K562 (cell line): ENCODE results near the gene TMEM181. TPM values are rescaled to one million over a fixed set of nuclear protein-coding genes. Genes with fewer than 3 reads are reported as not detected.

Source experiments
- ARID1B ChIP-seq: fragments of 450-650 bp; IDR thresholded peaks from 2 replicates; pipeline ENCODE4 v1.6.1; 2016; ENCODE audit warnings: antibody characterized with exemption, mild to moderate bottlenecking, inconsistent platforms
- CUX1 ChIP-seq: fragments of 200-800 bp; sonication (Bioruptor generic); IDR thresholded peaks from 2 replicates; pipeline ENCODE4 v1.6.1; 2016; ENCODE audit warnings: missing genetic modification characterization, missing compliant biosample characterization
- FOXP1 ChIP-seq: sonication (generic); formaldehyde crosslinking; IDR thresholded peaks from 2 replicates; pipeline ENCODE4 v1.8.0; 2022; ENCODE audit warnings: mild to moderate bottlenecking, missing genetic modification reagents
- HDAC1 ChIP-seq, 2 experiments: fragments of 450-650 bp; IDR thresholded peaks; 2 replicates each; pipeline ENCODE4 v1.6.1; 2016 to 2017; ENCODE audit warnings: inconsistent platforms in 1 of 2, mild to moderate bottlenecking in 1 of 2, moderate library complexity in 1 of 2
- HLTF ChIP-seq: fragments of 450-650 bp; IDR thresholded peaks from 2 replicates; pipeline ENCODE4 v1.6.1; 2016
- NR2C2 ChIP-seq, 2 experiments: fragments of 200-800 bp in 1 of 2; sonication (Bioruptor generic) in 1 of 2; sonication (generic) in 1 of 2; formaldehyde crosslinking in 1 of 2; IDR thresholded peaks; 2 replicates each; pipeline versions ENCODE4 v1.6.1 to v1.8.0; 2016 to 2022; ENCODE audit warnings: mild to moderate bottlenecking in 1 of 2, missing compliant biosample characterization in 1 of 2, missing genetic modification characterization in 1 of 2, missing genetic modification reagents in 1 of 2
- RBM17 ChIP-seq: fragments of 200-400 bp; formaldehyde crosslinking; IDR thresholded peaks from 2 replicates; pipeline ENCODE4 v1.6.1; 2017; ENCODE audit warnings: low read depth, mild to moderate bottlenecking, low read length, borderline replicate concordance
- RFX1 ChIP-seq: fragments of 450-650 bp; IDR thresholded peaks from 2 replicates; pipeline ENCODE4 v1.6.1; 2016; ENCODE audit warnings: mild to moderate bottlenecking, moderate library complexity
- SMARCA5 ChIP-seq: fragments of 450-650 bp; IDR thresholded peaks from 2 replicates; pipeline ENCODE4 v1.6.1; 2016
- TCFL5 ChIP-seq: fragments of 250-450 bp; sonication (Bioruptor Pico); conservative IDR thresholded peaks from 2 replicates; pipeline ENCODE4 v1.6.1; 2021; ENCODE audit warnings: mild to moderate bottlenecking, moderate library complexity, matching md5 sums
- ZNF217 ChIP-seq: sonication (generic); formaldehyde crosslinking; IDR thresholded peaks from 2 replicates; pipeline ENCODE4 v1.8.0; 2022; ENCODE audit warnings: mild to moderate bottlenecking, missing genetic modification reagents
- ZNF224 ChIP-seq: sonication (generic); formaldehyde crosslinking; IDR thresholded peaks from 2 replicates; pipeline ENCODE4 v1.8.0; 2022; ENCODE audit warnings: mild to moderate bottlenecking, missing genetic modification reagents
- polyA plus RNA-seq, 8 experiments: library from polyadenylated mRNA; depleted of rRNA in 4 of 8; stranded (reverse) in 5 of 8; unstranded in 3 of 8; fragments of >200 nt; fragmentation: Nextera tagmentation in 2 of 8; fragmentation: Illumina TruSeq in 1 of 8; extraction: Ambion mirVana in 2 of 8; extraction: Trizol in 1 of 8; gene quantifications; 2 replicates each; pipeline versions ENCODE4 v1.2.1 to v1.2.3, GENCODE V29; 2011 to 2014; ENCODE audit warnings: inconsistent platforms in 1 of 8, missing spikeins in 1 of 8
- total RNA-seq, 7 experiments: library from RNA; depleted of rRNA in 6 of 7; stranded (reverse); fragments of >200 nt in 6 of 7; fragmentation: Illumina TruSeq in 2 of 7; extraction: Trizol in 2 of 7; gene quantifications; 2 replicates each; pipeline versions ENCODE4 v1.2.1 to v1.2.3, GENCODE V29; 2011 to 2021; ENCODE audit warnings: low replicate concordance in 1 of 7
- TF ChIP-seq, protein P1 (sequence below): sonication (generic); formaldehyde crosslinking; IDR thresholded peaks from 2 replicates; pipeline ENCODE4 v1.8.0; 2022; ENCODE audit warnings: missing genetic modification reagents, mild to moderate bottlenecking, moderate library complexity, borderline replicate concordance
- TF ChIP-seq, protein P2 (sequence below): fragments of 150-350 bp; IDR thresholded peaks from 2 replicates; pipeline ENCODE4 v1.6.1; 2014; ENCODE audit warnings: low read depth, mild to moderate bottlenecking, low read length, borderline replicate concordance
- TF ChIP-seq, protein P3 (sequence below): fragments of 450-650 bp; formaldehyde crosslinking; IDR thresholded peaks from 2 replicates; pipeline ENCODE4 v1.4.0; 2022; ENCODE audit warnings: missing genetic modification characterization

Gene TMEM181
- total and polyA plus RNA-seq, 9 of the 15 experiments (the other 6 are each of a cell fraction or from before 2014, with no cell fraction given), result 5.6 to 27.2 (median 19.9) TPM

DNA sequence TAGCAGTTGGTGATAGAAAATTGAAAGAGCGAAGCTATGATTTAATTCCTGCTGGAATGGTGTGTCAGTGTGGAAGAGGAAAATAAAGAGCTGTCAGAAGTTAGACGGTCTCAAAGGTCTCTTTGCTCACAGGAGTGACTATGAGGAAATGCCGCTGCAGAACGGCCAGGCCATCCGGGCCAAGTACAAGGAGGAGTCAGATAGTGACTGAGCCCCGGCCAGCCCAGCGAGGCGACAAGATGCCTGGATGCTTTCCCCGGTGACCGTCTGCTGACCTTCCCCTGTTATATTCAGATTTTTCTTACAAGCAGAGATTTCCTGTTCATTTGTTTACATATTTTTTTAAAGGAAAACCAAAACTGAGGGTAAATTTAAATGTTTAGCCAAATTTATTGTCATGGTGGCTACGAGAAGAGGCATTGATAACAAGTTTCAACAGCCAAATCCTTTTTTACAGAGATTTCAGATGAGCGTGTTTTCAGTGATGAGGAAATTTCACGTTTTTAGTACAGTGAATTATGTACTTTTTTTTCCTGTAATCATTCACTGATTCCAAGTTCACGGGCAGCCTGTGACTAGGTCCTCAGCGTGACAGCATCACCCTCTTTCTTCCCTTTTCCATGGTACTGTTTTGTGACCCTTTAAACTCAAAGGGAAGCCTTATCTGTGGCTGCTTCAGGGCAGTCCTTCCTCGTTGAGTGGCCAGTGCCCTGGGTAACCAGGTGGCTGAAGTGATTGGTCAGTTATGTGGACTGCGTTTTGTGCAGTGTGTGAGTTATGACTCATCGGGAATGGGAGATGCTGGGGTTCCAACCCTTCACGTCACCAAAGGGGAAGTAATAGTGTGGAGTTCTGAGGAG is 72.0 kb downstream of the TMEM181 start (continued):
- TF ChIP-seq, protein P1, sequence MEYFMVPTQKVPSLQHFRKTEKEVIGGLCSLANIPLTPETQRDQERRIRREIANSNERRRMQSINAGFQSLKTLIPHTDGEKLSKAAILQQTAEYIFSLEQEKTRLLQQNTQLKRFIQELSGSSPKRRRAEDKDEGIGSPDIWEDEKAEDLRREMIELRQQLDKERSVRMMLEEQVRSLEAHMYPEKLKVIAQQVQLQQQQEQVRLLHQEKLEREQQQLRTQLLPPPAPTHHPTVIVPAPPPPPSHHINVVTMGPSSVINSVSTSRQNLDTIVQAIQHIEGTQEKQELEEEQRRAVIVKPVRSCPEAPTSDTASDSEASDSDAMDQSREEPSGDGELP (CRISPR knock-in tag), result peak; percentile 59; the same call in 1 of the 2 replicates
- TF ChIP-seq CUX1 (no peak), ARID1B (peak; percentile 86), TCFL5 (CRISPR knock-in tag) (no peak), RFX1 (peak; percentile 82), HDAC1 (IDR thresholded peaks at IDR 0.05) (peak in 1 of 2 experiments; percentile 72; a peak in 2 of 4 replicates), RBM17 (no peak), NR2C2 (CRISPR knock-in tag; IDR thresholded peaks at IDR 0.05) (no peak), NR2C2 (tag; IDR thresholded peaks at IDR 0.05) (peak; percentile 21; the same call in 1 of the 2 replicates), FOXP1 (CRISPR knock-in tag) (no peak), HLTF (no peak), ZNF224 (CRISPR knock-in tag) (no peak), SMARCA5 (no peak), ZNF217 (no peak)
- TF ChIP-seq, protein P2, sequence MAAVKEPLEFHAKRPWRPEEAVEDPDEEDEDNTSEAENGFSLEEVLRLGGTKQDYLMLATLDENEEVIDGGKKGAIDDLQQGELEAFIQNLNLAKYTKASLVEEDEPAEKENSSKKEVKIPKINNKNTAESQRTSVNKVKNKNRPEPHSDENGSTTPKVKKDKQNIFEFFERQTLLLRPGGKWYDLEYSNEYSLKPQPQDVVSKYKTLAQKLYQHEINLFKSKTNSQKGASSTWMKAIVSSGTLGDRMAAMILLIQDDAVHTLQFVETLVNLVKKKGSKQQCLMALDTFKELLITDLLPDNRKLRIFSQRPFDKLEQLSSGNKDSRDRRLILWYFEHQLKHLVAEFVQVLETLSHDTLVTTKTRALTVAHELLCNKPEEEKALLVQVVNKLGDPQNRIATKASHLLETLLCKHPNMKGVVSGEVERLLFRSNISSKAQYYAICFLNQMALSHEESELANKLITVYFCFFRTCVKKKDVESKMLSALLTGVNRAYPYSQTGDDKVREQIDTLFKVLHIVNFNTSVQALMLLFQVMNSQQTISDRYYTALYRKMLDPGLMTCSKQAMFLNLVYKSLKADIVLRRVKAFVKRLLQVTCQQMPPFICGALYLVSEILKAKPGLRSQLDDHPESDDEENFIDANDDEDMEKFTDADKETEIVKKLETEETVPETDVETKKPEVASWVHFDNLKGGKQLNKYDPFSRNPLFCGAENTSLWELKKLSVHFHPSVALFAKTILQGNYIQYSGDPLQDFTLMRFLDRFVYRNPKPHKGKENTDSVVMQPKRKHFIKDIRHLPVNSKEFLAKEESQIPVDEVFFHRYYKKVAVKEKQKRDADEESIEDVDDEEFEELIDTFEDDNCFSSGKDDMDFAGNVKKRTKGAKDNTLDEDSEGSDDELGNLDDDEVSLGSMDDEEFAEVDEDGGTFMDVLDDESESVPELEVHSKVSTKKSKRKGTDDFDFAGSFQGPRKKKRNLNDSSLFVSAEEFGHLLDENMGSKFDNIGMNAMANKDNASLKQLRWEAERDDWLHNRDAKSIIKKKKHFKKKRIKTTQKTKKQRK, result no peak
- TF ChIP-seq, protein P3, sequence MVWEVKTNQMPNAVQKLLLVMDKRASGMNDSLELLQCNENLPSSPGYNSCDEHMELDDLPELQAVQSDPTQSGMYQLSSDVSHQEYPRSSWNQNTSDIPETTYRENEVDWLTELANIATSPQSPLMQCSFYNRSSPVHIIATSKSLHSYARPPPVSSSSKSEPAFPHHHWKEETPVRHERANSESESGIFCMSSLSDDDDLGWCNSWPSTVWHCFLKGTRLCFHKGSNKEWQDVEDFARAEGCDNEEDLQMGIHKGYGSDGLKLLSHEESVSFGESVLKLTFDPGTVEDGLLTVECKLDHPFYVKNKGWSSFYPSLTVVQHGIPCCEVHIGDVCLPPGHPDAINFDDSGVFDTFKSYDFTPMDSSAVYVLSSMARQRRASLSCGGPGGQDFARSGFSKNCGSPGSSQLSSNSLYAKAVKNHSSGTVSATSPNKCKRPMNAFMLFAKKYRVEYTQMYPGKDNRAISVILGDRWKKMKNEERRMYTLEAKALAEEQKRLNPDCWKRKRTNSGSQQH (CRISPR knock-in tag), result no peak
